ENCODE data around the gene RSPH1. TPM values are rescaled to one million over a fixed set of nuclear protein-coding genes. Genes with fewer than 3 reads are reported as not detected.
"Not testable (repeated sequence)": the region's sequence is repeated elsewhere in the genome, so short reads cannot be mapped to it uniquely, and the experiment has no call there.

The RSPH1 gene
- total RNA-seq, 1 donor = 0.81 TPM

DNA sequence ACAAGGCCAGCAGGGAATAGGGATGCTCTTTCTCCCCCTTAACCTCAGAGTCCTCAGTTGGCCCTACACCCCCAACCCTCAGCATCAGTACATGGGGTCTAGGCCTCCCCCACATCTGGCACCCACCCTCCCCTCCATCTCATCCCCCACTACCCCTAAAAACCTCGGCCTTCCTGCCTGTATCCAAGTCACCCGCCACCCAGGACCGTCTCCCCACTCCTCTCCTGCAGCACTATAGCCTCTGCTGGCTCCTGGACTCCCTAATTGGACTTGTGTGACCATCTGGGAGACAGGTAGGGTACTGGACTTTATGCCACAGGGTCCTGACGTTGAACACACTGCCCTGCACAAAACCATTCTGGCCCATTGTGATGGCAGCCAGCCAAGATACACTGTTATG lies 6.0 kb downstream of the RSPH1 start:
- no peak for DNase-seq (ENCODE audit: low read depth in 2 of 3, low spot score in 2 of 3)

DNA sequence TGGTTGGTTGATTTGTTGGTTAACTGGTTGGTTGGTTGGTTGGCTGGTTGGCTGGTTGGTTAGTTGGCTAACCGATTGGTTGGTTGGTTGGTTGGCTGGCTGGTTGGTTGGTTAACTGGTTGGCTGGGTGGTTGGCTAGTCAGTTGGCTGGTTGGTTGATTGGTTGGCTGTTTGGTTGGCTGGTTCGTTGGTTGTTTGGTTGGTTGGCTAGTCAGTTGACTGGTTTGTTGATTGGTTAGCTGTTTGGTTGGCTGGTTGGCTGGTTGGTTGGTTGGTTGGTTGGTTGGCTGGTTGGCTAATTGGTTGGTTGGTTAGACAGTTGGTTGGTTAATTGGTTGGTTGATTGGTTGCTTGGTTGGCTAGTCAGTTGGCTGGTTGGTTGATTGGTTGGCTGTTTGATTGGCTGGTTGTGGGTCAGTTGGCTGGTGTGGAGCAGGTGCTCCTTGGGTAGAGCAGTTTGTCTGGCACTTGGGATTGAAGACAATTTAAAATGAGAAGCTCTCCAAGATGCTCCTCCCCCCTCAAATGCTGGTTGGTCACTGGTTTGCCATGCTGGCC lies 6.9 kb downstream of the RSPH1 start:
- DNase-seq (ENCODE audit: low read depth in 2 of 3, low spot score in 2 of 3) = no peak

DNA sequence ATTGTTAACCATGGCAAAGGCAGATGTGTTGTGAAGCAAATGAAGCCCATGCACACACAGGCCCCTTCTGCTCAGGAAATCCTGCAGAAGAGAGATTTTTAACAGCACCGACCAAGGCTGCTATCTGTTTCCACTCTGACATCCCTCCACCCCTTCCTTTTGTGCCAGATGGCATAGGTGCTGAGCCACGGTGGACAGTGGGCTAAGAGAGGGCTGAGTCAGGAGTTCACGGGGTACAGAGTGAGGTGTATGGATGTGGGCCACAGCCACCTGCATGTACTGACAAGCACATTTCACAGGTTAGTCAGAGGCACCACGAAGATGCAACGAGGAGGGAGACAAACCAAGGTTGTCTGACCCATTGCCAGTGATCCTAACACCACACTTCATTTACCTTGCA lies 9.5 kb downstream of the RSPH1 start:
- peak in 2 of 3 donors; percentile 89 to 95 for DNase-seq (ENCODE audit: low read depth in 2 of 3, low spot score in 2 of 3)

DNA sequence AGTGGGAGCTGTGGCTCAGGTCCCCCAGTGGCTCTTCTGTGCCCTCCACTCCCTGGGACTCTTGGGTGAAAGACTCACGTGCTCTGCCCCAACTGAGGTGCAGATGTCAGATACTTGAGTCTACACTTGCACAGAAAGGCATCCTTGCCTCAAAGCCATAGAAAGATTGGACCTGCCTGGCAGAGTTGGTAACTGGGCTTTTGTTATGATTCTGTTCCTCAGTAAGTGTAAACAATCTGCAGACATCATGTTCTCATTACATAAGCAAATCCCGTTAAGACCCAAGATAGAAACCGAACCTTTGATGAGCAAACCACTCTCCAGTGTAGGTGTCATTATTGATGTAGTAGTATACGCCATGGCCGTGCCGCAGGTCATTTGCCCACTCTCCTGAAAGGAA lies 10.0 kb downstream of the RSPH1 start:
- peak in 1 of 3 donors; percentile 67 for DNase-seq (ENCODE audit: low read depth in 2 of 3, low spot score in 2 of 3)

DNA sequence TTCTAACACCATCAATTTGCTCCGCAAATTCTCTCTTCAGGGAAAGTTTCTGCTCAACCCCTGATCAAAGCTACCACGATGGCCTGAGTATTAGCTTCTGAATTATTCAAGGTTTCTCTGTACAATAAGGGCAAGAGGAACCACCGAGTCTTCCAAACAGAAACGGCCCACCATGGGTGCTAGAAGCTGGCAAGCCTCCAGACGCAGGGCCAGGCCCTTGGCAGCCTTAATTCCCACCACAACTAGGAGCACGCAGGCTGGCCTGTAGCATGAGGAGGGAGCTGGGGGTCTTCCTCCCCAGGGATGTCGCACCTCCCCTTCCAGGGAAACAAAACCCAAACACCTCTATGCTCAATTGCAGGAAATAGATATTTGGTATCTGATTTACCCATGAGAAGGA lies 11.1 kb downstream of the RSPH1 start:
- DNase-seq (ENCODE audit: low read depth in 2 of 3, low spot score in 2 of 3) = no peak

DNA sequence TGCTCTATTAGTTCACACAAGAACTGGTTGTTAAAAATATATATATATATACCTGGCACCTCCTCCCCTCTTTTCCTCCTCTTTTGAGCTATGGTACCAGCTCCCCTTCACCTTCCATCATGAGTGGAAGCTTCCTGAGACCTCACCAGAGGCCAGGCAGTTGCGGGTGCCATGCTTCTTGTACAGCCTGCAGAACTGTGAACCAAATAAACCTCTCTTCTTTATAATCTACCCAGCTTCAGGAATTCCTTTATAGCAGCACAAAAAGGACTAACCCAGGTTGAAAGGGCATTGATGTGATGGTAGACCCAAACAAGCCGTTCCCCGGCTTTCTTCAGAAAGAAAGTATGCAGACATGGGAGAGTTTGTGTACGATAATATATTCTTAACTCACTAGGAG lies 14.9 kb downstream of the RSPH1 start:
- DNase-seq (ENCODE audit: low read depth in 2 of 3, low spot score in 2 of 3) = no peak

DNA sequence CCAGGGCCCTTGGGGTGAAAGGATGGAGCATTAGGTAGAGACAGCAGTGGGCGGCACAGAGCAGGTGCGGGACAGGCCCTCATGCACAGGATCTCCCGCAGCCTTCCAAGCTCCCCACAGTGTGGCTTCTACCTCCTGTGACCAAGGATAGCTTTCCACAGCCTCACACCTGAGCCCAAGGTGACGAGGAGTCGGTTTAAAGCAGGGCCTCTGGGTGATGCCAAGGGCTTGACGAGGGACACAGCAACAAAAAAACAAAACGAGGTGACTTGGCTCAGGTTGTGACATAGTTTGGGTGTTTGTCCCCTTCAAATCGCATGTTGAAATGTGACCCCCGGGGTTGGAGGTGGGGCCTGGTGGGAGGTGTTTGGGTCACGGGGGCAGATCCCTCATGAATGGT lies 15.3 kb downstream of the RSPH1 start:
- DNase-seq (ENCODE audit: low read depth in 2 of 3, low spot score in 2 of 3) = no peak

DNA sequence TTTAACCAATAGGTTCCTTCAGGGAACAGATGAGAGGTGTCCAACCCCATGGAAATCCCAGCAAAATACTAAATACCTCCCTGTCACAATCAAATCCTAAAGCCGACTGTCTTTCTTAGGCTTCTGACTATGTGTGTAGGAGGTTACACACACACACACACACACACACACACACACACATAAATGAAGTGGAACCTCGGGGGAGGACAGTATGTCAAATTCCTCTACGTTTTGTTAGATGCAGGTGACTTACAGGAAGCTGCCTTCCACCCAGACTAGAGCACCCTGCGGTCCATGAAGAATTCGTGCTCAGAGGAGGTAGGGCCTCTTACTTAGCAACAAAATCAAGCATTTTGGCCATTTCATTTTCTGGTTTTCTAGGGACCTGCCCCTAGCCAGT lies 16.4 kb downstream of the RSPH1 start:
- no peak for DNase-seq (ENCODE audit: low read depth in 2 of 3, low spot score in 2 of 3)

DNA sequence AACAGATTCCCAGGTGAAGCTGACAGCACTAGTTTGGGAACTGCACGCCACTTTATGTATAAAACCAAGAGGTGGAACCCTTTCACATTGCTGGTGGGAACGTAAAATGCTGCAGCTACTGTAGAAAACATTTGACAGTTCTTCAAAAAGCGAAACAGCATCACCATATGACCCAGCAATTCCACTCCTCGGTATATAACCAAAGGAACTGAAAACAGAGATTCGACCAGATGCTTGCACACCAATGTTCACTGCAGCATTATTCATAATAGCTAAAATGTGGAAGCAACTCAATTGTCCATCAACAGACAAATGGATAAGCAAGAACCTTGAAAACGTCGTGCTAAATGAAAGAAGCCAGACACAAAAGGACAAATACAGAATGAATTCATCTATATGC lies 17.5 kb downstream of the RSPH1 start:
- DNase-seq (ENCODE audit: low read depth in 2 of 3, low spot score in 2 of 3) = no peak

DNA sequence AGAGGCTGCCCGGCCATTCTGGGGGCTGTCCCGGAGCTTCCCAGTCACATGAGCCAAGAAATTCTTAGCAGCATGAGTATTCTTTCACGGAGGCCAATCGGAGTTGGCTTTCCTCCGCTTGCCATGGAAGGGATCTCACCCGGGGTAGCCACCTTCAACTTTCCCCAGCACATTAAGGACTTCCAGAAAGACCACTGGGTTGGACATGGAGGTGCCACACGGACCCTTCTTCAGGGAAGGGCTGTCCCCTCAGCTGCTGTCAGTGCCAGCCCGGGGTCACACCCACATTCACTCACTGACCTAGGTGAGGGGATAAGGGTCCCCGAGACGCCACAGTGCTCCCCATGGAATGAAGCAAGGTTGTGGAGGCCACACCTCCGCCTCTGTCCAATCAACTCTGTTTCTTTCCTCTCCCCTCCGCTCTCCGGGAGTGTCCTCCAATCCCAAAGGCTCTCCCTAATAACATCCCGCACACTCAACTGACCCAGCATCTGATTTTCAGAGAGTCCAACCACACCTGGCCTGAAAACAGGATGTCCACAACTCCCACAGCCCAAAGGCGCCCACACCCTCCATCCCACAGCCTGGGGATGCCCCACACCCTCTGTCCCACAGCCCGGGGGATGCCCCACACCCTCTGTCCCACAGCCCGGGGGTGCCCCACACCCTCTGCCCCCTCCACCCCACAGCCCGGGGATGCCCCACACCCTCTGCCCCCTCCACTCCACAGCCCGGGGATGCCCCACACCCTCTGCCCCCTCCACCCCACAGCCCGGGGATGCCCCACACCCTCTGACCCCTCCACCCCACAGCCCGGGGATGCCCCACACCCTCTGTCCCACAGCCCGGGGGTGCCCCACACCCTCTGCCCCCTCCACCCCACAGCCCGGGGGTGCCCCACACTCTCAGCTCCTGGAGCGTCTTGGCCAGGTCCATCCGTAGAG lies 19.4 kb downstream of the RSPH1 start:
- DNase-seq (ENCODE audit: low read depth in 2 of 3, low spot score in 2 of 3) = no peak

DNA sequence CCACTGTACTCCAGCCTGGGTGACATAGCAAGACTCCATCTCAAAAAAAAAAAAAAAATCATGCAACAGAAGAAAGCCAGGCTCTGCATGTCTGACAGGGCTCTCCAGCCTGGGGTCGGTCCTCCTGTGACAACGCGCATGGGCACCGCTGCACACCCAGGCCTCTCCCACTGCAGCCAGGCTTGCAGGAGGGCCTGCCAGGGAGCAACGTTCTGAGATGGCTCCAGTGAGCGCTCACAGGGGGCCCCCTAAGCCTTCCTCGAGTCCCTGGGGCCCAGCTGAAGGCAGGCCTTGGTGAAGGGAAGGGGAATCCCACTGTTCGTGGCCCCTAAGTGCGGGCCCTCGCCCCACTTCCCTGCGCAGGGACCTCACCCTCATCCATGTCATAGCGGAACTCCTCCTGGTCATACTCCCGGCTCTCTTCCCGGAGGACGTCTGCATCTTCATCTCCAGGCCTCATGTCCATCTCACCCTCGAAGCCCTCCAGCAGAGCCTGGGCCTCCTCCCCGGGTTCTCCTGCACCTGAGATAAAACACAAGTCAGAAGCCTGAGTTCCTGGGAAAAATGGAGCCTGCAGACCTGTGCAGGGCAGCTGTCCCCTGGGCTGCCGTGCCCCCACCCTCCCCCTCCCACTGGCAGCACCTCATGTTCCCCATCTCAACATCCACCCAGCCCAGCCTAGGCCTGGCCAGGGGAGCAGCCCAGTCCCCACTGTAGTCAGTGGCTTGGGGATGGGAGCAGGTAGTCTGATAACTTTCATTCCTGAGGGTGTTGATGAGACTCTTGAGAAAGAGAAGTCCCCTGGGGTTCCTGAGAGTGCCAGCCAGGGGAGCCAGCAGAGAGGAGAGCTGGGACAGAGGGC lies 20.3 kb downstream of the RSPH1 start:
- no peak for DNase-seq (ENCODE audit: low read depth in 2 of 3, low spot score in 2 of 3)

DNA sequence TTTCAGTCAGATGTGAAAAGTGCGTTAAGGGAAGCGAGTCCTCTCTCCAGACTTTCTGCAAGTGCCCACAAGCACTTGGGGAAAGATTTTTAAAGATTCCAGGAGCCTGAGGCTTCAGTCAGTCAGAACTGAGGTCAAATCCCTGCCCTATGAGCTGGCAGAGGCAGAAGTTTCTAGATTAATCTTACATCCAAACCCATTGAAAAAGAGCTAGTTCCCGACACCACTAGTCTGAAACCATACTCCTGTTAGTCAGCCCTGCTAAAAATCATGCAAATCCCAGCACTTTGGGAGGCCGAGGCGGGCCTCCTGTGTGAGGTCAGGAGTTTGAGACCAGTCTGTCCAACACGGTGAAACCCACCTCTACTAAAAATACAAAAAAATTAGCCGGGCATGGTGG lies 21.0 kb downstream of the RSPH1 start:
- no peak for DNase-seq (ENCODE audit: low read depth in 2 of 3, low spot score in 2 of 3)

DNA sequence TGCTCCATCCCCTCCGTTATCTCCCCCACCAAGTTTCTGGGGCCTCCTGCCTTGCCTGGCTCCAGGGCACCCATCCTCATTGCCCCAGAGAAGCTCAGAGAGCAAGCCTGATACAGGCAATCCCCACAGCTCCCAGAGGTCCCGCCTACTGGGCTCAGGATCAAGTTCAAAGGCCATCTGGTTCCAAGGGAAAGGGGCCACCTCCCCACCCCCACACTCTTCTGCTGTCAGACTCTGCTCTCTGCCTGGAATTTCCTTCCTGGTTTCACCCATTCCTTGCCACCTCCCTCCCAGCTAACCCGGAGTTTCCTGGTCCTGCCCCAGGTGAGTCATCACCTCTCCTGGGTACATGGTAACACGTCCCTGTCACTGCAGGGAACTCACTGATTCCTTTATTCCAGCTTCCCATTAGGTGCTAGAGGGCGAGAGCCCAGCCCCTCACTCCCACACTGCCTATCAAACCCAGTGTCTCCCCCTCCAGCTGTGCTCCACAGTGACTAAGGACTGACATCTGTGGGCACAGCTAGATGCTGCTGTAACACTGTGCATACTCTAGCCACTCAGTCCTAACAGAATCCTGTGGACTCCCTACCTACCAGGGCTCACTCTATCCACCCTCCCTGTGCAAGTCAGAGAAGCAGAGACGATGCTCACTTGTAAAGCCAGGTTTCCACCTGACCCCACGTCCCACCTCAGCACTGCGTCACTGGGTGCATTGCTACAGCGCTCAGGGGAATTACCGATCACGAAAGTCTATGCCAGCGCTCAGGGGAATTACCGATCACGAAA lies 21.8 kb downstream of the RSPH1 start:
- peak in 1 of 3 donors; percentile 37 for DNase-seq (ENCODE audit: low read depth in 2 of 3, low spot score in 2 of 3)

DNA sequence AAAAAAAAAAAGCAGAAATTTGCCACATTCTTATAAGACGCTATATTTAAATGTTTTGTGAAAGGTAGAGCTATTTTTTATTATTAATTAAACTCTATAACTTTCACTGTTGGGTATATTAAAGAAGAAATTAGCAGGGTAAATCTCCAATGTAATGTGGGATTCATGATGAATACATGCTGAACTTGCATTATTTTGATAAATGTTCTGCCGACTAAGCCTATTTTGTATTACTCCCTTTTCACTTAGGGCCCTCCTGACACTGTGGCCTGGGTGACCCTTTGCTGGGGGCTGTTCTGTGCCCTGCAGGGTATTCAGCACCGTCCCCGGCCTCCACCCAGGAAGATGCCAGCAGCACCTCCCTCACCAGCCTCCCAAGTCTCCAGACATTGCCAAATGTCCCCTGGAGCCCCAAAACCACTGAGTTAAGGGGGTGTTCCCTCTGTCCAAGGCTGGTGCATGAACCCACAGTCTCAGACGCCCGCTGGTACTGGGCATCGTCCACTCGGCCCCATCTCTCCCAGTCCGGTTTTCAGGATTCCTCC lies 22.5 kb downstream of the RSPH1 start:
- DNase-seq (ENCODE audit: low read depth in 2 of 3, low spot score in 2 of 3) = no peak

DNA sequence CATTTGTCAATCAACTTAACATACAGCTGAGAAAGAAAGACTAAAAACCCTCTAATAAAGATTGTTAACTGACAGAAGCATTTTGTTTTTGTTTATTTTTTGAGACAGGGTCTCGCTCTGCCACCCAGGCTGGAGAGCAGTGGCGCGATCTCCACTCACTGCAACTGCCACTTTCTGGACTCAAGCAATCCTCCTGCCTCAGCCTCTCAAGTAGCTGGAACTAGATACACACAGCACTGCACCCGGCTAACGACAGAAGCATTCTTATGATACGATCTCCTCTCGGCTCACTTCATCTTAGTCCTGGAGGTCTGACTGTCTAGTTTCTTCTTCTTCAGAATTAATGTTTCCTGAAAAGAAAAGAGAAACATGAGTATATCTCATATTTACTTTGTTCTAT lies 23.5 kb downstream of the RSPH1 start:
- no peak for DNase-seq (ENCODE audit: low read depth in 2 of 3, low spot score in 2 of 3)

DNA sequence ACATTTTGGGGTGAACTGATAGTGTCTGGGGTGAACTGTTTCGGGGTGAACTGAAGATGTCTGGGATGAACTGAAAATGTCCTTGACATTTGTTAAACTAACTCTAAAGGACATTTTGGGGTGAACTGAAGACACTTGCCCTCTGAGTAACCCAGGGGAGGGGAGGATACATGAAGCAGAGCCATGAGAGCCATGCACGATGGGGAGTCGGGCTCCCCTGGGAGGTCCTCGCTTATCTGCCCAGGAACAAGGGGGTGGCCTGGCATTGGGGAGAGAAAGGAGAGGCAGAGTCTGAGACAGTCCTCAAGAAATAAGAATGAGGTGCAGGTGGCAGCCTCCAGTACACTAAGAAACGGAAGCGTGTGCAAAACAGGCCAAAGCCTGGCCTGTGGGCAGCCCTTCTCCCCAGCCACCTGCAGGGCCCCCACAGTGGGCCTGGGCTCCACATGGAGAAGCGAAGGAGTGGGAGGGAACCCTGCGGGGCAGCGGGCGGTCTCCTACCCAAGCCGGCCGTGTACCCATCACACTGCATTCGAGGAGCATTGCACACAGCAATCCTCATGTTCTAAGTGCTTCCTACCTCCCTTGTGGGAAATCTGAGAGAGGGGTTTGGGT lies 24.2 kb downstream of the RSPH1 start:
- DNase-seq (ENCODE audit: low read depth in 2 of 3, low spot score in 2 of 3) = no peak

DNA sequence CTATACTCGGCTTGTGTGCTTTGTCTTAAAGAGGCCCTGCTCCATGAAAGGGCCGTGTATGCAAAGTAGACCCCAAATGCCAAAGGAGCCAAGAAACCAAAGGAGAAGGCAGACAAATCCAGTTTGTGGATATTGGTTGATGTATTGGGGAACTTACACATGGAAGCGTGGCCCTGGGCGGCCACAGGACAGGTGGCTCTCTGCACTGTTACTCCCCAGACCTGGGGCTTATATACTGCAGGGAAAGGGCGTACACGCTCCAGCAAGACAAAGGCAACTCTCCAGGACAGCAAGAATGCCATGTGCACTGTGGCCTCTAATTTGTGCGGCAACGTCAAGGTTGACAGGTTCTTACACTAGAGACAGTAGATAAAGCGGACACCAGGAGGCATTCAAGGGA lies 24.8 kb downstream of the RSPH1 start:
- no peak for DNase-seq (ENCODE audit: low read depth in 2 of 3, low spot score in 2 of 3)

DNA sequence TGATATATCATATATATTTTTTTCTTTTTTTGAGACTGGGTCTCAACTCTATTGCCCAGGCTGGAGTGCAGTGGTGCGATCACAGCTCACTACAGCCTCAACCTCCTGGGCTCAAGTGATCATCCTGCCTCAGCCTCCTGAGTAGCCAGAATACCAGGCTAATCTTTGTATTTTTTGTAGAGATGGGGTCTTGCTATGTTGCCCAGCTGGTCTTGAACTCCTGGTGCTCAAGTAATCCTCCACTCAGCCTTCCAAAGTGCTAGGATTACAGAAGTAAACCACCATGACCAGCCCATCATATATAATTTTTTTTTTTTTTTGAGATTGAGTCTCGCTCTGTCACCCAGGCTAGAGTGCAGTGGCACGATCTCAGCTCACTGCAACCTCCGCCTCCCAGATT lies 26.3 kb downstream of the RSPH1 start:
- not testable (repeated sequence) for DNase-seq (ENCODE audit: low read depth in 2 of 3, low spot score in 2 of 3)

DNA sequence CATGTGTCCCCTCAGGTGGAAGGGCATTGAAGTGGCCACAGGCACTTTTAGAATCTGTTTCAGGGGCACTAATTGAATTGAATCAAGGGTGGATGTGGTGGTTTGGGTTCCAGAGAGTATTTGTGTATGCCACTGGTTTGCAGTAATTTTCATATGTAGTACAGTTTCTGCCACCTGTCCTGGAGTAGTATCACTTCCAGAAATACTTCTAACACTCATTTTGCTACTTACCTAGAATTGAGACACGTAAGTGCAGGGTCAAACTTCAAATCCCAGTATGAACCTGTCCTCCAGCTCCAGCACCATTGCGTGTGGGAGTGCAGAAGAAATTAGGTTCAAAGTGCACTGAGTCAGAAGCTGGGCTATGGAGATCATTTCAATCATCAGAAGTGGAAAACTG lies 26.8 kb downstream of the RSPH1 start:
- DNase-seq (ENCODE audit: low read depth in 2 of 3, low spot score in 2 of 3) = no peak
